ENCODE data around the gene ST6GALNAC5. TPM values are rescaled to one million over a fixed set of nuclear protein-coding genes. Genes with fewer than 3 reads are reported as not detected.

Gene ST6GALNAC5
- total RNA-seq, 4 donors from 2014 or later = 3.6 to 23.4 (median 11.0) TPM

DNA sequence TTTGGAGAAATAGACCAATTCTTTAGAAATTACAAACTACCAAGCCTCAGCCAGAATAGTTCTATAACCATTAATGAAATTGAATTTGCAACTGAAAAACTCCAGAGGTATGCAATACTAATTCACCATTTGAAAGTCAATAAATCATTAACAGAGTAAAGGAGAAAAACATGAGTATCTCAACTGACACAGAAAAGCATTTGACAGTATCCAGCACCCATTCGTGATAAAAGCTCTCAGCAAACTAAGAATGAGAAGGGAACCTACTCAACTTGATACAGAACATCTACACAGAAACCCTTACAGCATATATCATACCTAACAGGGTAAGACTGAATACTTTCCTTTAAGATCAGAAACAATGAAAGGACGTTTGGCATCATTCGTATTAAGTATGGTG lies 54.3 kb downstream of the ST6GALNAC5 start:
- TF ChIP-seq POLR2A (IDR thresholded peaks at IDR 0.05) (no peak), POLR2AphosphoS5 (IDR thresholded peaks at IDR 0.05) (no peak), EP300 (IDR thresholded peaks at IDR 0.05) (no peak)
- TF ChIP-seq, protein P1, sequence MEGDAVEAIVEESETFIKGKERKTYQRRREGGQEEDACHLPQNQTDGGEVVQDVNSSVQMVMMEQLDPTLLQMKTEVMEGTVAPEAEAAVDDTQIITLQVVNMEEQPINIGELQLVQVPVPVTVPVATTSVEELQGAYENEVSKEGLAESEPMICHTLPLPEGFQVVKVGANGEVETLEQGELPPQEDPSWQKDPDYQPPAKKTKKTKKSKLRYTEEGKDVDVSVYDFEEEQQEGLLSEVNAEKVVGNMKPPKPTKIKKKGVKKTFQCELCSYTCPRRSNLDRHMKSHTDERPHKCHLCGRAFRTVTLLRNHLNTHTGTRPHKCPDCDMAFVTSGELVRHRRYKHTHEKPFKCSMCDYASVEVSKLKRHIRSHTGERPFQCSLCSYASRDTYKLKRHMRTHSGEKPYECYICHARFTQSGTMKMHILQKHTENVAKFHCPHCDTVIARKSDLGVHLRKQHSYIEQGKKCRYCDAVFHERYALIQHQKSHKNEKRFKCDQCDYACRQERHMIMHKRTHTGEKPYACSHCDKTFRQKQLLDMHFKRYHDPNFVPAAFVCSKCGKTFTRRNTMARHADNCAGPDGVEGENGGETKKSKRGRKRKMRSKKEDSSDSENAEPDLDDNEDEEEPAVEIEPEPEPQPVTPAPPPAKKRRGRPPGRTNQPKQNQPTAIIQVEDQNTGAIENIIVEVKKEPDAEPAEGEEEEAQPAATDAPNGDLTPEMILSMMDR (IDR thresholded peaks at IDR 0.05) = no peak
- Histone ChIP-seq H3K27ac (no peak overlapping the region), H3K4me1 (no peaks in the 10 kb centered on the region), H3K27me3 (no peaks in the 10 kb centered on the region), H3K36me3 (no peaks in the 10 kb centered on the region), H3K9me3 (no peaks in the 10 kb centered on the region), H3K4me3 (no peak overlapping the region)
- no peak for ATAC-seq
- WGBS, 2 donors (ENCODE audit: low coverage in 1 of 2) = 47 to 70% methylated on average over 3 of the region's 3 CpGs

DNA sequence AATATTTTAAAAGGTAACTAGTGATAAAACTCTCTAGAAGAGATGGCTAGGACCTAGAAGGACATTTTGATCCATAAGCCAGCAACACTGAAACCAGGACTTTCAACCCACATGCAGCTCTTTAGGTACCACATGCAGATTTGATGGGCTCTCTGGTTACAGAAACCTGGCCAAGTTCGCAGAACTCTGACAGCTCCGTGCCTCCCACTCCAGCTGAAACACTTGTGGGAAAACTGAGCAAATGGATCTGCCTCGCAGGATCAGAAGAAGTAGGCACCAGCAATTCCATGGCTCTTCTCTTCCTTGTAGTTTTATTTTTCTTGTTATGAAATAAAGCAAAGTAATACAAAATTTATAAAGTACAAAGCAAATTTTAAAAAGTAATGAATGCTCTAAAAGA lies 58.5 kb downstream of the ST6GALNAC5 start:
- Histone ChIP-seq H3K9me3 (no peaks in the 10 kb centered on the region), H3K4me1 (no peaks in the 10 kb centered on the region), H3K36me3 (no peaks in the 10 kb centered on the region), H3K27me3 (no peaks in the 10 kb centered on the region), H3K4me3 (no peak overlapping the region), H3K27ac (no peak overlapping the region)
- ATAC-seq = no peak
- WGBS, 2 donors (ENCODE audit: low coverage in 1 of 2) = 75% methylated on average over 2 of the region's 3 CpGs; no CpG with 5 or more reads in 1 of the 2 donors
- TF ChIP-seq POLR2A (IDR thresholded peaks at IDR 0.05) (no peak), EP300 (IDR thresholded peaks at IDR 0.05) (no peak), POLR2AphosphoS5 (IDR thresholded peaks at IDR 0.05) (no peak)
- TF ChIP-seq, protein P1 (IDR thresholded peaks at IDR 0.05) = no peak

DNA sequence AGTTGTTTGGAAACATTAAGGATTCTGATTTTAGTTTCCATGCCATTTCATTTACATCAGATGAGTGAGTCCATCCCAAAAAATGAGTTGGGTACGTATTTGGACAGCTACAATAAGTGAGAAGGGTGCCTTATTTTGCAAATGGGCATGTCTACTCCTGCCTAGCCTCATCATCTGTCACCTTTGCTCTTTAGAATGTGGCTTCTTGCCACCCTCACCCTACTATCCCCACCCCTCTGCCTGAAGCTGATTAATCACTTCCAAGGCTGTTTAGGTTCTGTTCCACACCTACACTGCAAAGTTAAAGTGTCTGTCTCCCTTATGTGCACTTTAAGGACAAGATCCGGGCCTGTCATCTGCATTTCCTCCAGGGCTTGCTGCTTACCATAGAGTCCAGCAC lies 61.2 kb downstream of the ST6GALNAC5 start:
- Histone ChIP-seq H3K27ac (no peak overlapping the region), H3K27me3 (no peaks in the 10 kb centered on the region), H3K4me1 (no peaks in the 10 kb centered on the region), H3K9me3 (peaks cover 0 to 9% (median 0%) of the 10 kb centered on the region in 3 donors), H3K4me3 (no peak overlapping the region), H3K36me3 (no peaks in the 10 kb centered on the region)
- whole genome bisulfite sequencing, 2 donors (ENCODE audit: low coverage in 1 of 2) = 71 to 74% methylated on average over 2 of the region's 2 CpGs
- TF ChIP-seq, protein P1 (IDR thresholded peaks at IDR 0.05) = no peak
- TF ChIP-seq POLR2AphosphoS5 (IDR thresholded peaks at IDR 0.05) (no peak), EP300 (IDR thresholded peaks at IDR 0.05) (no peak), POLR2A (IDR thresholded peaks at IDR 0.05) (no peak)
- ATAC-seq = no peak

DNA sequence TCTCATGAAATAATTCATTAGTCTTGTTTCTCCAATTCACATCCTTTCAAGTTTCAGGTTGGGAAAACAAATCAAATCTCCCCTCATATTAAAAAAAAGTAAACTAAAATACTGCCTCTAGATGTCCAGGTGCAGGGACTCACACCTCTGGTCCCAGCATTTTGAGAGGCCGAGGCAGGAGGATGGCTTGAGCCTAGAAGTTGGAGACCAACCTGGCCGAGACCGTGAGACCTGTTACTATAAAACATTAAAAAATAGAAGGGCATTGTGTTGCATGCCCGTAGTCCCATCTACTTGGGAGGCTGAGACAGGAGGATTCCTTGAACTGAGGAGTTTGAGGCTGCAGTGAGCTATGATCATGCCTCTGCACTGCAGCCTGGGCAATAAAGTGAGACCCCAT lies 61.9 kb downstream of the ST6GALNAC5 start:
- TF ChIP-seq POLR2A (IDR thresholded peaks at IDR 0.05) (no peak), EP300 (IDR thresholded peaks at IDR 0.05) (no peak)
- ATAC-seq = no peak
- Histone ChIP-seq H3K4me1 (no peaks in the 10 kb centered on the region), H3K27me3 (no peaks in the 10 kb centered on the region), H3K36me3 (no peaks in the 10 kb centered on the region), H3K9me3 (peaks cover 0 to 9% (median 0%) of the 10 kb centered on the region in 3 donors), H3K27ac (no peak overlapping the region), H3K4me3 (no peak overlapping the region)
- 94 to 96% methylated on average over 3 of the region's 4 CpGs for WGBS, 2 donors (ENCODE audit: low coverage in 1 of 2)

DNA sequence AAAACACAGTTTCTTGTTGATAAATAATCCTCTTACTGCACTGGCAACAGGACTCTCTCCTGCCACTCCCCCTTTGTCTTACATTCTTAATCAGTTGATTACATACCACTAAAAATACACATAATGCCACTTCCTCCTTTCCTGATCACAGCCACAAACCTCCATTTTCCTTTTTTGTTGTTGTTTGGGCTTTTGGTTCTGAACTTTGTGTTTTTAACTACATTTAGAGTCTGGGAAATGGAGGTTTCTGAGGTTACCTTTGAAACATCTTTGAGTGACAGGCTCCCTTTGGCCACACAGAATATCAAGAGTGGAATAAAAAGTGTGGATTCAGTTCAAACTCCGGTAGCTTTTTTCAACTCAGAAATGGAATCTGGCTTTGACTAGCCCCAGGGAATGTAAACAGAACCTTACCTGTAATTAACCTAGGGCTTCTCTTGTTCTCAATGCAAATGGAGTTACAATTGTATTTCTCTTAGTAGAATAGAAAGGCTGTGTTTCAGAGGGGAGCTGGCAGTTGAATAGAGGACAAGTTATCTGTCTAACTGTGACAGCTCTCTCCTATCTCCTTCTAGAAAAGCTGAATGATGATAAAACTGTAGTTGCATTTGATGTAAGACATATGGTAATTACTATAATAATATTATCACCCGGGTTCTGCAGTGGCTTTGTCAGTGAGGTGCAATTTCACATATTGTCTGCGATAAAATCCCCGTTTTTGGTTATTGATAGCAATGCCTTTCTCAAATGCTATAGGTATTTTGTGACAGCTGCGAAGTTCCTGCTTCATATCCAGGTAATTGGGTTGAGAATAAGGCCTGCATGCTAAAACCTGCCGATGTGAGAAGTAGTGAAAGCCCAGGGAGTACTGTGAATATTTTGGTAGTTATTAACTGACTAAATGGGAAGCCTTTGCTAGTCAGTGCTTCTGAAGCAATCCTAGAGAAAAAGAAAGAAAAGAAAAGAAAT lies 66.9 kb downstream of the ST6GALNAC5 start:
- H3K27me3 ChIP-seq = no peaks in the 10 kb centered on the region
- H3K27ac ChIP-seq = no peak overlapping the region
- no peak for ATAC-seq
- no peaks in the 10 kb centered on the region for H3K4me1 ChIP-seq
- no peak overlapping the region for H3K4me3 ChIP-seq
- 64% methylated on average over 6 of the region's 6 CpGs; no CpG with 5 or more reads in 1 of the 2 donors for WGBS, 2 donors (ENCODE audit: low coverage in 1 of 2)
- TF ChIP-seq POLR2A (IDR thresholded peaks at IDR 0.05) (no peak), POLR2AphosphoS5 (IDR thresholded peaks at IDR 0.05) (no peak), EP300 (IDR thresholded peaks at IDR 0.05) (no peak)
- TF ChIP-seq, protein P1 (IDR thresholded peaks at IDR 0.05) = no peak
- peaks cover 0 to 9% (median 0%) of the 10 kb centered on the region in 3 donors for H3K9me3 ChIP-seq
- no peaks in the 10 kb centered on the region for H3K36me3 ChIP-seq
